SJCRH30 (cell line): ENCODE measurements around the gene DDX60. TPM values are rescaled to one million over a fixed set of nuclear protein-coding genes. Genes with fewer than 3 reads are reported as not detected.
"Not testable (repeated sequence)": the region's sequence is repeated elsewhere in the genome, so short reads cannot be mapped to it uniquely, and the experiment has no call there.

ENCODE experiments used
- DNase-seq, 2 experiments: peaks; one replicate each; pipeline ENCODE4 v3.0.0-alpha.2; 2015 to 2020
- H3K27ac ChIP-seq: fragments of 250-450 bp; sonication (Bioruptor Pico); 2 replicates; pipeline ENCODE4 v1.5.1; 2020; ENCODE audit warnings: mild to moderate bottlenecking, moderate library complexity
- H3K27me3 ChIP-seq: fragments of 250-450 bp; sonication (Bioruptor Pico); 2 replicates; pipeline ENCODE4 v1.5.1; 2020; ENCODE audit warnings: mild to moderate bottlenecking, moderate library complexity
- H3K36me3 ChIP-seq: fragments of 250-450 bp; sonication (Bioruptor Pico); 2 replicates; pipeline ENCODE4 v1.5.1; 2020; ENCODE audit warnings: mild to moderate bottlenecking, moderate library complexity
- H3K4me1 ChIP-seq: fragments of 250-450 bp; sonication (Bioruptor Pico); 2 replicates; pipeline ENCODE4 v1.5.1; 2020; ENCODE audit warnings: mild to moderate bottlenecking, moderate library complexity
- H3K4me3 ChIP-seq: fragments of 250-450 bp; sonication (Bioruptor Pico); 2 replicates; pipeline ENCODE4 v1.5.1; 2020; ENCODE audit warnings: mild to moderate bottlenecking, moderate library complexity
- H3K9me3 ChIP-seq: fragments of 250-450 bp; sonication (Bioruptor Pico); replicated peaks from 2 replicates; pipeline ENCODE4 v1.5.1; 2020; ENCODE audit warnings: mild to moderate bottlenecking, moderate library complexity
- total RNA-seq: library from RNA; depleted of rRNA; stranded (reverse); fragments of >200 nt; shearing (Covaris generic); gene quantifications from 2 replicates; pipeline ENCODE4 v1.2.3, GENCODE V29; 2014

Gene DDX60
- total RNA-seq, 1 experiment from 2014 or later: 1.6 TPM

GRCh38 chr4:168317621-168318020, 931 bp downstream of the DDX60 start:
- no peaks in the 10 kb centered on the region for H3K9me3 ChIP-seq
- H3K36me3 ChIP-seq: no peaks in the 10 kb centered on the region; the same call in 1 of the 2 replicates
- no peaks in the 10 kb centered on the region for H3K27me3 ChIP-seq
- peak overlapping the region; percentile 78 for H3K4me3 ChIP-seq
- peaks cover 6% of the 10 kb centered on the region; the same call in 1 of the 2 replicates for H3K4me1 ChIP-seq
- H3K27ac ChIP-seq: peak overlapping the region; percentile 90
- peak in 1 of 2 experiments; percentile 3 for DNase-seq

GRCh38 chr4:168309781-168310180, 8.8 kb downstream of the DDX60 start:
- no peaks in the 10 kb centered on the region for H3K36me3 ChIP-seq
- H3K27me3 ChIP-seq: no peaks in the 10 kb centered on the region
- H3K4me3 ChIP-seq: no peak overlapping the region
- H3K27ac ChIP-seq: no peak overlapping the region
- H3K4me1 ChIP-seq: no peaks in the 10 kb centered on the region
- H3K9me3 ChIP-seq: no peaks in the 10 kb centered on the region
- peak in 1 of 2 experiments; percentile 37 for DNase-seq

- Histone ChIP-seq H3K4me3 (no peak overlapping the region), H3K36me3 (no peaks in the 10 kb centered on the region), H3K9me3 (no peaks in the 10 kb centered on the region), H3K27me3 (no peaks in the 10 kb centered on the region), H3K27ac (no peak overlapping the region), H3K4me1 (no peaks in the 10 kb centered on the region)
- no peak for DNase-seq
Observed at GRCh38 chr4:168308912-168309311, 9.6 kb downstream of the DDX60 start.

- Histone ChIP-seq H3K9me3 (no peaks in the 10 kb centered on the region), H3K4me3 (no peak overlapping the region), H3K4me1 (no peaks in the 10 kb centered on the region), H3K36me3 (no peaks in the 10 kb centered on the region), H3K27me3 (no peaks in the 10 kb centered on the region), H3K27ac (no peak overlapping the region)
- no peak for DNase-seq
Observed at GRCh38 chr4:168306476-168306875, 12.1 kb downstream of the DDX60 start.

- no peak overlapping the region for H3K27ac ChIP-seq
Observed at GRCh38 chr4:168304744-168305459, 13.7 kb downstream of the DDX60 start.

GRCh38 chr4:168303430-168303829, 15.1 kb downstream of the DDX60 start:
- not testable (repeated sequence) for H3K4me1 ChIP-seq, DNase-seq, H3K27me3 ChIP-seq, H3K9me3 ChIP-seq, H3K4me3 ChIP-seq, H3K36me3 ChIP-seq, H3K27ac ChIP-seq

More at GRCh38 chr4:168304744-168305459, 13.7 kb downstream of the DDX60 start:
- H3K4me1 ChIP-seq: no peaks in the 10 kb centered on the region
- no peak overlapping the region for H3K4me3 ChIP-seq
- no peaks in the 10 kb centered on the region for H3K9me3 ChIP-seq
- no peaks in the 10 kb centered on the region for H3K36me3 ChIP-seq
- no peaks in the 10 kb centered on the region for H3K27me3 ChIP-seq
- DNase-seq: no peak

- Histone ChIP-seq H3K4me1 (no peaks in the 10 kb centered on the region), H3K27me3 (no peaks in the 10 kb centered on the region), H3K36me3 (no peaks in the 10 kb centered on the region), H3K4me3 (no peak overlapping the region), H3K9me3 (no peaks in the 10 kb centered on the region), H3K27ac (no peak overlapping the region)
- DNase-seq: no peak
Observed at GRCh38 chr4:168293386-168293975, 25.1 kb downstream of the DDX60 start.

GRCh38 chr4:168291242-168291641, 27.3 kb downstream of the DDX60 start:
- H3K36me3 ChIP-seq: no peaks in the 10 kb centered on the region
- H3K27ac ChIP-seq: no peak overlapping the region
- no peak overlapping the region for H3K4me3 ChIP-seq
- no peaks in the 10 kb centered on the region; the same call in 1 of the 2 replicates for H3K9me3 ChIP-seq
- H3K27me3 ChIP-seq: no peaks in the 10 kb centered on the region
- H3K4me1 ChIP-seq: no peaks in the 10 kb centered on the region
- DNase-seq: no peak

- DNase-seq, H3K27ac ChIP-seq, H3K36me3 ChIP-seq, H3K27me3 ChIP-seq, H3K4me1 ChIP-seq, H3K9me3 ChIP-seq, H3K4me3 ChIP-seq: not testable (repeated sequence)
Observed at GRCh38 chr4:168285850-168286249, 32.7 kb downstream of the DDX60 start.

GRCh38 chr4:168279556-168279955, 39.0 kb downstream of the DDX60 start:
- H3K27me3 ChIP-seq: no peaks in the 10 kb centered on the region
- no peak for DNase-seq
- H3K4me3 ChIP-seq: no peak overlapping the region
- no peak overlapping the region for H3K27ac ChIP-seq
- H3K4me1 ChIP-seq: no peaks in the 10 kb centered on the region
- no peaks in the 10 kb centered on the region for H3K9me3 ChIP-seq
- no peaks in the 10 kb centered on the region for H3K36me3 ChIP-seq

GRCh38 chr4:168275836-168276235, 42.7 kb downstream of the DDX60 start:
- Histone ChIP-seq H3K4me1 (no peaks in the 10 kb centered on the region), H3K4me3 (no peak overlapping the region), H3K36me3 (no peaks in the 10 kb centered on the region), H3K27me3 (no peaks in the 10 kb centered on the region), H3K27ac (no peak overlapping the region), H3K9me3 (no peaks in the 10 kb centered on the region)
- DNase-seq: no peak

GRCh38 chr4:168274871-168275270, 43.7 kb downstream of the DDX60 start:
- Histone ChIP-seq H3K9me3 (no peaks in the 10 kb centered on the region), H3K27me3 (no peaks in the 10 kb centered on the region), H3K4me1 (no peaks in the 10 kb centered on the region), H3K36me3 (no peaks in the 10 kb centered on the region), H3K27ac (no peak overlapping the region), H3K4me3 (no peak overlapping the region)
- no peak for DNase-seq

- no peak for DNase-seq
- H3K36me3 ChIP-seq: no peaks in the 10 kb centered on the region
- no peaks in the 10 kb centered on the region for H3K27me3 ChIP-seq
- H3K4me3 ChIP-seq: no peak overlapping the region
- H3K4me1 ChIP-seq: no peaks in the 10 kb centered on the region
- H3K27ac ChIP-seq: no peak overlapping the region
- H3K9me3 ChIP-seq: no peaks in the 10 kb centered on the region
Observed at GRCh38 chr4:168273838-168274237, 44.7 kb downstream of the DDX60 start.

GRCh38 chr4:168272488-168272887, 46.1 kb downstream of the DDX60 start:
- Histone ChIP-seq H3K36me3 (no peaks in the 10 kb centered on the region), H3K27me3 (no peaks in the 10 kb centered on the region), H3K4me3 (no peak overlapping the region), H3K27ac (no peak overlapping the region), H3K4me1 (no peaks in the 10 kb centered on the region), H3K9me3 (no peaks in the 10 kb centered on the region)
- no peak for DNase-seq

GRCh38 chr4:168269896-168270295, 48.7 kb downstream of the DDX60 start:
- Histone ChIP-seq H3K27me3 (no peaks in the 10 kb centered on the region), H3K36me3 (no peaks in the 10 kb centered on the region), H3K4me1 (peaks cover 9% of the 10 kb centered on the region), H3K27ac (no peak overlapping the region), H3K9me3 (no peaks in the 10 kb centered on the region), H3K4me3 (no peak overlapping the region)
- DNase-seq: no peak

- 0 out of 2 replicates have a peak, but pooled peaks cover 3% of the 10 kb centered on the region for H3K9me3 ChIP-seq
- H3K27ac ChIP-seq: peak overlapping the region; percentile 66
- peak; percentile 45 to 71 for DNase-seq
- no peaks in the 10 kb centered on the region for H3K36me3 ChIP-seq
- no peaks in the 10 kb centered on the region for H3K27me3 ChIP-seq
- H3K4me1 ChIP-seq: peaks cover 30% of the 10 kb centered on the region
- no peak overlapping the region for H3K4me3 ChIP-seq
Observed at GRCh38 chr4:168265327-168265726, 53.2 kb downstream of the DDX60 start.
